ENCODE data around the gene RPL36A. TPM values are rescaled to one million over a fixed set of nuclear protein-coding genes. Genes with fewer than 3 reads are reported as not detected.

RPL36A gene
- total RNA-seq (155 and 156 TPM in 2 replicates), polyA plus RNA-seq (2,759 and 3,836 TPM in 2 replicates), polyA minus RNA-seq (162 and 178 TPM in 2 replicates)
- total RNA-seq (2013) = 2,931 TPM

DNA sequence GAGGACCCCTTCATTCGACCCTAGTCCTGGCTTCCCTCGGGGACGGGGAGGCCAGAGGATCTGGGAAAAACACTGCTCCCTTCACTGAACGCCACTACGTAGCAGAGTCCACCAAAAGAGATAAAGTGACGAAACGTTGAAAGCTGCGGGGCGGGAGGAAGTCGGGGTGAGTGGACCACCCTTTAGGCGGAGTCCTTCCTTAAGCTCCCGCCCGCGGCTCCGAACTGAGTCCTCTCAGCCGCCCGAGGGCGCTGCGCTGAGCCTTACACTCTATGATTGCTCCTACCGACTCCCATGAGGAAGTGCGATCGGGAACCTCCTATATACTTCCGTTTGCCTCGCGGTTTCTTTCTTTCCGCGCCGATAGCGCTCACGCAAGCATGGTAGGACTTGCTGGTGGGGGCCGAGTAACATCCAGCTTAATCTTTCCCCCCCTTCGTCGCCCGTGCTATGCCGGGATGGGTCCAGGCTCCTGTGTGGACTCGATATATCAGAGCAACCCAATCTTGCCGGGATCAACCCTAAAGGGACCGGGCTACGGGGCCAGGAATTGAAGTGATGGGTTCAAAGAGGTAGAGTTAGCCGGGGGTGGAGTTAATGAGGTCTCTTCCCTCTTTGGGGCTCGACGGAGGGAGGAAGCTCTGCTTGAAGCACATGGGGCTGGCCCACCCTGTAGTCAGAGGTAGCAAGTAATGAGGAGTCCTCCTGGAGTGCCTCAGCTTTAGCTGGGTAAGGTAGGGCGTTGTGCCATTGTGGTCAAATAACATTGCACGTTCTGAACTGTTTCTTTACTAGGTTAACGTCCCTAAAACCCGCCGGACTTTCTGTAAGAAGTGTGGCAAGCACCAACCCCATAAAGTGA lies at the start of gene RPL36A:
RPL36A (plus strand) TSS at position 348 of the 862 bp plus-strand sequence; CDS start at position 381, 33 bp downstream.
- Histone ChIP-seq H3K4me1 (ENCODE audit: control insufficient read depth in 2 of 2, insufficient read depth in 2 of 2, low read length in 2 of 2) (peaks cover 22 to 26% of the 10 kb centered on the region in 2 donors), H4K20me1 (ENCODE audit: control insufficient read depth, insufficient read depth, low read length, poor library complexity, severe bottlenecking) (no peaks in the 10 kb centered on the region), H3K4me2 (replicated peaks; ENCODE audit: low read depth, low read length, poor library complexity, severe bottlenecking) (peak within 1 kb of the TSS; percentile 70), H3K79me2 (ENCODE audit: control insufficient read depth, insufficient read depth, low read length) (peaks cover 5% of the 10 kb centered on the region), H3K27me3 (replicated peaks in 1 of 4; ENCODE audit: control extremely low read depth in 1 of 4, control insufficient read depth in 3 of 4, insufficient read depth in 4 of 4, low read length in 3 of 4) (no peaks in the 10 kb centered on the region), H2AFZ (ENCODE audit: insufficient read depth, low read depth, low read length, poor library complexity, severe bottlenecking) (peak within 1 kb of the TSS; percentile 68), H3K36me3 (replicated peaks in 1 of 2; ENCODE audit: control extremely low read depth in 1 of 2, control insufficient read depth in 1 of 2, extremely low read depth in 1 of 2, insufficient read depth in 2 of 2, low read length in 1 of 2) (peaks cover 0 to 14% of the 10 kb centered on the region in 2 experiments), H3K4me3 (ENCODE audit: control extremely low read depth in 1 of 5, extremely low read depth in 1 of 5, insufficient read depth in 1 of 5, low read depth in 2 of 5, low read length in 4 of 5) (peak within 1 kb of the TSS; percentile 47 to 72 (median 58)), H3K9me3 (ENCODE audit: control extremely low read depth in 1 of 3, control insufficient read depth in 2 of 3, insufficient read depth in 1 of 3, low read length in 2 of 3) (no peaks in the 10 kb centered on the region), H3K9ac (ENCODE audit: low read length) (peak within 1 kb of the TSS; percentile 69), H3K27ac (ENCODE audit: low read length in 2 of 2) (peak within 1 kb of the TSS; percentile 62 to 85)
- Mint-ChIP-seq H3K27me3 (no peaks in the 10 kb centered on the region), H3K9me3 (ENCODE audit: insufficient read depth) (no peaks in the 10 kb centered on the region), H3K4me1 (peaks cover 41% of the 10 kb centered on the region), H3K27ac (peak within 1 kb of the TSS; percentile 95), H3K4me3 (peak within 1 kb of the TSS; percentile 95)
- WGBS (ENCODE audit: insufficient coverage) = 0% methylated on average over 15 of the region's 47 CpGs
- ChIA-PET CTCF (interaction anchor here (0.8 to 2.3 kb wide), 11 partner anchors 10 to 44 kb away, joined by 3 to 16 read pairs (median 5); partner anchors contain the start of gene TIMM8A), POLR2A (interaction anchor here (0.5 to 2.0 kb wide), 7 partner anchors 9 to 541 kb away, joined by 3 to 7 read pairs (median 4); partner anchors contain the start of genes GLA, HNRNPH2, TIMM8A and ZMAT1)
- DNase-seq = peak; percentile 89
- intact Hi-C loops (cut with micrococcal nuclease) = loop anchor here (1.0 to 2.0 kb wide), 3 partner anchors 17 to 43 kb away; partner anchors contain the start of genes HNRNPH2 and TIMM8A
- peak; percentile 82 for ATAC-seq (ENCODE audit: low read depth)
- TF ChIP-seq EZH2 (IDR thresholded peaks at IDR 0.05; ENCODE audit: borderline replicate concordance, insufficient read depth, low read depth, low read length, poor library complexity, severe bottlenecking) = no peak
- TF ChIP-seq, protein P1, sequence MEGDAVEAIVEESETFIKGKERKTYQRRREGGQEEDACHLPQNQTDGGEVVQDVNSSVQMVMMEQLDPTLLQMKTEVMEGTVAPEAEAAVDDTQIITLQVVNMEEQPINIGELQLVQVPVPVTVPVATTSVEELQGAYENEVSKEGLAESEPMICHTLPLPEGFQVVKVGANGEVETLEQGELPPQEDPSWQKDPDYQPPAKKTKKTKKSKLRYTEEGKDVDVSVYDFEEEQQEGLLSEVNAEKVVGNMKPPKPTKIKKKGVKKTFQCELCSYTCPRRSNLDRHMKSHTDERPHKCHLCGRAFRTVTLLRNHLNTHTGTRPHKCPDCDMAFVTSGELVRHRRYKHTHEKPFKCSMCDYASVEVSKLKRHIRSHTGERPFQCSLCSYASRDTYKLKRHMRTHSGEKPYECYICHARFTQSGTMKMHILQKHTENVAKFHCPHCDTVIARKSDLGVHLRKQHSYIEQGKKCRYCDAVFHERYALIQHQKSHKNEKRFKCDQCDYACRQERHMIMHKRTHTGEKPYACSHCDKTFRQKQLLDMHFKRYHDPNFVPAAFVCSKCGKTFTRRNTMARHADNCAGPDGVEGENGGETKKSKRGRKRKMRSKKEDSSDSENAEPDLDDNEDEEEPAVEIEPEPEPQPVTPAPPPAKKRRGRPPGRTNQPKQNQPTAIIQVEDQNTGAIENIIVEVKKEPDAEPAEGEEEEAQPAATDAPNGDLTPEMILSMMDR (IDR thresholded peaks at IDR 0.05) = peak; percentile 68

Measured in B cell (primary cell).